Osteoblast (primary cell): ENCODE measurements around the gene SLC35F5. TPM values are rescaled to one million over a fixed set of nuclear protein-coding genes. Genes with fewer than 3 reads are reported as not detected.

Experiments used
- DNase-seq: peaks from one replicate; pipeline ENCODE4 v3.0.0; 2011; ENCODE audit warnings: low spot score, mixed read lengths; ENCODE audit not compliant: insufficient read length; ENCODE audit errors: missing footprints
- H2AFZ ChIP-seq: 2 replicates; pipeline ENCODE4 v1.6.0; 2011; ENCODE audit warnings: mild to moderate bottlenecking, low read length
- H3K27ac ChIP-seq: 2 replicates; pipeline ENCODE4 v1.5.1; 2011; ENCODE audit warnings: mild to moderate bottlenecking, low read depth, low read length, moderate library complexity
- H3K27me3 ChIP-seq: 2 replicates; pipeline ENCODE4 v1.6.0; 2012; ENCODE audit warnings: mild to moderate bottlenecking, control low read depth, inconsistent platforms, low read length, moderate library complexity; ENCODE audit not compliant: insufficient read depth
- H3K36me3 ChIP-seq: 2 replicates; pipeline ENCODE4 v1.5.1; 2011; ENCODE audit warnings: mild to moderate bottlenecking, low read length, control low read depth, moderate library complexity; ENCODE audit not compliant: insufficient read depth
- H3K4me1 ChIP-seq: 2 replicates; pipeline ENCODE4 v1.5.1; 2011; ENCODE audit warnings: mild to moderate bottlenecking, low read length, control low read depth, moderate library complexity; ENCODE audit not compliant: insufficient read depth
- H3K4me2 ChIP-seq: 2 replicates; pipeline ENCODE4 v1.6.0; 2011; ENCODE audit warnings: mild to moderate bottlenecking, low read length; ENCODE audit not compliant: insufficient read depth
- H3K4me3 ChIP-seq: fragments of 200-600 bp; sonication (generic); 3 replicates; pipeline ENCODE4 v1.5.1; 2012; ENCODE audit warnings: mild to moderate bottlenecking, low read length, inconsistent platforms; ENCODE audit not compliant: insufficient read depth
- H3K79me2 ChIP-seq: 2 replicates; pipeline ENCODE4 v1.6.0; 2012; ENCODE audit warnings: mild to moderate bottlenecking, low read length, control low read depth, inconsistent platforms; ENCODE audit not compliant: insufficient read depth
- H3K9me3 ChIP-seq: 2 replicates; pipeline ENCODE4 v1.5.1; 2011; ENCODE audit warnings: low read depth, low read length, control low read depth
- H4K20me1 ChIP-seq: 2 replicates; pipeline ENCODE4 v1.6.0; 2012; ENCODE audit warnings: mild to moderate bottlenecking, low read length, control low read depth; ENCODE audit not compliant: insufficient read depth
- total RNA-seq: library from RNA; depleted of rRNA; stranded (reverse); fragments of >200 nt; gene quantifications from 2 replicates; pipeline ENCODE4 v1.2.3, GENCODE V29; 2012
- TF ChIP-seq, protein P1 (sequence below): IDR thresholded peaks from 2 replicates; pipeline ENCODE4 v1.5.1; 2011; ENCODE audit warnings: mild to moderate bottlenecking, low read depth, low read length, moderate library complexity; ENCODE audit errors: extremely low read depth

Gene SLC35F5
- 239 and 245 TPM in 2 replicates for total RNA-seq

DNA sequence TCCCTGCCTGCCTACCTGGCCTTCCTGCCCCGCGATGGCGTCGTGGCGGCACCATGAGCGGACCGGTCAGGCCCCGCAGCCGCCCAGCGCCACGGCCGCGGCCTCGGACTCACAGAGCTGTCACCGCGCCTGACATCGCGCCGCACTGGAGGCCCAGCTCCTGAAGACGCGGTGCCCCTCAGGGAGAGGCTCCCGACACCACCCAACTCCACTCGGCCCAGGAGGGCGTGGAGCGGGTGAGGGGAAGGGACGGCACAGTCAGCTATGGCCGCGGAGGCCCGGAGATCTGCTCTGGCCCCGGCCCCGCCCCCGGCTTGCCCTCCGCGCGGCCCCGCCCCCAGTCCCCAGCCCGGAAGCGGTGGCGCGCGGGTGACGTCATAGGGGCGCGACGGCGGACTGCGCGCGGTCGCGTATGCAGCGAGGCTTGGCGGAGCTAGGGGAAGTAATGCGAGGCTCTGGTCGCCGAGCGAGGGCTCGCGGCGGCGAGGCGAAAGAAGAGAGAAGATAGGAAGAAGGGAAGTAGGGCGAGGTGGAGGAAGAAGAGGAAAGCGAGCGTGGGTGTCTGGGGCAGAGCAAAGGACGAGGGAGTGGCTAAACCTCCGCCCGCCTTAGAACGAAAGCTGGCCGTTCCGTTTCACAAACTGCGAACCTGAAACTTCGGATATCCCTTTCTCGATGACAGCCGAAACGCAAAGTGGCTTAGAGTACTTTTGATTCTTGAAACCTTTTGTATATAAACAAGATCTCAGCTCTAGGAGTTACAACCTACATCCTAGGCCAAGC, at the start of gene SLC35F5:
SLC35F5 (minus strand) TSS at position 288 of the 783 bp plus-strand sequence; CDS start at position 55, 233 bp downstream.
- TF ChIP-seq, protein P1, sequence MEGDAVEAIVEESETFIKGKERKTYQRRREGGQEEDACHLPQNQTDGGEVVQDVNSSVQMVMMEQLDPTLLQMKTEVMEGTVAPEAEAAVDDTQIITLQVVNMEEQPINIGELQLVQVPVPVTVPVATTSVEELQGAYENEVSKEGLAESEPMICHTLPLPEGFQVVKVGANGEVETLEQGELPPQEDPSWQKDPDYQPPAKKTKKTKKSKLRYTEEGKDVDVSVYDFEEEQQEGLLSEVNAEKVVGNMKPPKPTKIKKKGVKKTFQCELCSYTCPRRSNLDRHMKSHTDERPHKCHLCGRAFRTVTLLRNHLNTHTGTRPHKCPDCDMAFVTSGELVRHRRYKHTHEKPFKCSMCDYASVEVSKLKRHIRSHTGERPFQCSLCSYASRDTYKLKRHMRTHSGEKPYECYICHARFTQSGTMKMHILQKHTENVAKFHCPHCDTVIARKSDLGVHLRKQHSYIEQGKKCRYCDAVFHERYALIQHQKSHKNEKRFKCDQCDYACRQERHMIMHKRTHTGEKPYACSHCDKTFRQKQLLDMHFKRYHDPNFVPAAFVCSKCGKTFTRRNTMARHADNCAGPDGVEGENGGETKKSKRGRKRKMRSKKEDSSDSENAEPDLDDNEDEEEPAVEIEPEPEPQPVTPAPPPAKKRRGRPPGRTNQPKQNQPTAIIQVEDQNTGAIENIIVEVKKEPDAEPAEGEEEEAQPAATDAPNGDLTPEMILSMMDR = no peak
- Histone ChIP-seq H3K27me3 (no peaks in the 10 kb centered on the region), H4K20me1 (peaks cover 7% of the 10 kb centered on the region), H3K79me2 (peaks cover 44% of the 10 kb centered on the region), H3K4me1 (peaks cover 29% of the 10 kb centered on the region), H3K4me3 (peak within 1 kb of the TSS; percentile 97), H2AFZ (peak within 1 kb of the TSS; percentile 98), H3K27ac (peak within 1 kb of the TSS; percentile 90), H3K4me2 (peak within 1 kb of the TSS; percentile 98), H3K36me3 (peaks cover 8% of the 10 kb centered on the region), H3K9me3 (no peaks in the 10 kb centered on the region)
- peak; percentile 92 for DNase-seq

- no peaks in the 10 kb centered on the region for H4K20me1 ChIP-seq
- H3K4me2 ChIP-seq = peak overlapping the region; percentile 11
- H3K27ac ChIP-seq = no peak overlapping the region
- peaks cover 7% of the 10 kb centered on the region for H3K4me1 ChIP-seq
- TF ChIP-seq, protein P1 = peak; percentile 43
- no peaks in the 10 kb centered on the region for H3K36me3 ChIP-seq
- no peaks in the 10 kb centered on the region for H3K9me3 ChIP-seq
- DNase-seq = no peak
- no peaks in the 10 kb centered on the region for H3K27me3 ChIP-seq
- peak overlapping the region; percentile 40 for H2AFZ ChIP-seq
- no peak overlapping the region for H3K4me3 ChIP-seq
- H3K79me2 ChIP-seq = no peaks in the 10 kb centered on the region
Observed at GRCh38 chr2:113799375-113799774, 42.9 kb upstream of the SLC35F5 start.

- Histone ChIP-seq H3K27me3 (no peaks in the 10 kb centered on the region), H4K20me1 (no peaks in the 10 kb centered on the region), H3K4me2 (no peak overlapping the region), H2AFZ (no peak overlapping the region), H3K36me3 (no peaks in the 10 kb centered on the region), H3K4me3 (no peak overlapping the region), H3K79me2 (no peaks in the 10 kb centered on the region), H3K27ac (no peak overlapping the region), H3K4me1 (peaks cover 9% of the 10 kb centered on the region), H3K9me3 (no peaks in the 10 kb centered on the region)
- TF ChIP-seq, protein P1 = no peak
- no peak for DNase-seq
Observed at GRCh38 chr2:113797237-113797636, 40.8 kb upstream of the SLC35F5 start.

GRCh38 chr2:113796592-113797175, 40.2 kb upstream of the SLC35F5 start:
- peaks cover 15% of the 10 kb centered on the region for H3K4me1 ChIP-seq
- no peak overlapping the region for H3K4me2 ChIP-seq
- no peak overlapping the region for H3K4me3 ChIP-seq
- H3K27me3 ChIP-seq = no peaks in the 10 kb centered on the region
- no peaks in the 10 kb centered on the region for H3K36me3 ChIP-seq
- H3K79me2 ChIP-seq = no peaks in the 10 kb centered on the region
- no peak overlapping the region for H2AFZ ChIP-seq
- no peak for DNase-seq
- no peak overlapping the region for H3K27ac ChIP-seq
- no peaks in the 10 kb centered on the region for H4K20me1 ChIP-seq
- TF ChIP-seq, protein P1 = no peak
- no peaks in the 10 kb centered on the region for H3K9me3 ChIP-seq
